SKM-1 (cell line): ENCODE data around the gene RTL1.

ENCODE experiments used
- DNase-seq: peaks from one replicate; lab custom pipeline; 2025; ENCODE audit not compliant: unreplicated experiment; lab: John Stamatoyannopoulos, UW

Gene RTL1

GRCh38 chr14:100851946-100852620 lies 51.4 kb downstream of the RTL1 start:
- no peak for DNase-seq

- no peak for DNase-seq
These were observed 52.0 kb downstream of the RTL1 start for GRCh38 chr14:100851586-100851916.

GRCh38 chr14:100850841-100851585 lies 52.5 kb downstream of the RTL1 start:
- peak; percentile 22 for DNase-seq

GRCh38 chr14:100849115-100849781 lies 54.3 kb downstream of the RTL1 start:
- no peak for DNase-seq

- no peak for DNase-seq
These were observed 57.1 kb downstream of the RTL1 start for GRCh38 chr14:100846309-100846859.

GRCh38 chr14:100845341-100845740 lies 58.2 kb downstream of the RTL1 start:
- no peak for DNase-seq

GRCh38 chr14:100844846-100845245 lies 58.7 kb downstream of the RTL1 start:
- no peak for DNase-seq

GRCh38 chr14:100844421-100844820 lies 59.1 kb downstream of the RTL1 start:
- DNase-seq, result no peak

- DNase-seq, result no peak
These were observed 59.5 kb downstream of the RTL1 start for GRCh38 chr14:100844082-100844408.

- no peak for DNase-seq
These were observed 60.7 kb downstream of the RTL1 start for GRCh38 chr14:100842799-100843198.

- no peak for DNase-seq
These were observed 61.6 kb downstream of the RTL1 start for GRCh38 chr14:100841761-100842403.

- no peak for DNase-seq
These were observed 62.3 kb downstream of the RTL1 start for GRCh38 chr14:100841066-100841760.

GRCh38 chr14:100840286-100841065 lies 63.0 kb downstream of the RTL1 start:
- DNase-seq, result no peak

GRCh38 chr14:100839681-100840111 lies 63.8 kb downstream of the RTL1 start:
- no peak for DNase-seq

GRCh38 chr14:100839315-100839585 lies 64.3 kb downstream of the RTL1 start:
- no peak for DNase-seq

GRCh38 chr14:100838493-100839314 lies 64.8 kb downstream of the RTL1 start:
- DNase-seq, result no peak

- no peak for DNase-seq
These were observed 65.6 kb downstream of the RTL1 start for GRCh38 chr14:100837805-100838350.

GRCh38 chr14:100836941-100837804 lies 66.3 kb downstream of the RTL1 start:
- DNase-seq, result no peak
